Placental pericyte (primary cell): ENCODE data around the gene DIS3L2. TPM values are rescaled to one million over a fixed set of nuclear protein-coding genes. Genes with fewer than 3 reads are reported as not detected.

ENCODE experiments used
- small RNA-seq: library from RNA; depleted of rRNA; stranded (forward); fragments of <200 nt; gene quantifications from one replicate; pipeline ENCODE3, GENCODE V24; 2012; ENCODE audit warnings: low replicate concordance
- total RNA-seq: library from RNA; depleted of rRNA; stranded (reverse); fragments of >200 nt; gene quantifications from 2 replicates; pipeline ENCODE4 v1.2.3, GENCODE V29; 2012

The DIS3L2 gene
- total RNA-seq: 37.9 and 38.5 TPM in 2 replicates

GRCh38 chr2:231961349-231962166 is at the start of gene DIS3L2:
Gene DIS3L2, plus strand, starts transcription at chr2:231961713. Its CDS starts 53,215 bp downstream, at chr2:232014928.

GRCh38 chr2:231926180-231926741 is 35.3 kb upstream of the DIS3L2 start, which contains the start of gene NPPC:
Gene NPPC, minus strand, starts transcription at chr2:231926396. Its CDS starts 147 bp downstream, at chr2:231926249.

GRCh38 chr2:232378735-232379151 is 417.2 kb downstream of the DIS3L2 start, which contains the start of gene ALPP:
Gene ALPP, plus strand, starts transcription at chr2:232378751. Its CDS starts 52 bp downstream, at chr2:232378803.

Small RNAs within 50 kb of the gene (small RNA-seq; reads per million reads assigned to genes)
- gene AC068134.3: not detected
- not detected for gene AC068134.4
- not detected for gene MIR562

Other genes with a start within 250 kb of the DIS3L2 start
- gene PDE6D, start 180.4 kb upstream of the DIS3L2 start, total RNA-seq: 9.0 and 16.8 TPM in 2 replicates
- gene COPS7B, start 175.3 kb upstream of the DIS3L2 start, total RNA-seq: 18.6 and 31.2 TPM in 2 replicates
- gene NPPC, start 35.3 kb upstream of the DIS3L2 start, total RNA-seq: 0.86 TPM in 1 of 2 replicates, not detected in the other